ENCODE data around the gene NKX1-1. TPM values are rescaled to one million over a fixed set of nuclear protein-coding genes. Genes with fewer than 3 reads are reported as not detected.
"Not testable (repeated sequence)": the region's sequence is repeated elsewhere in the genome, so short reads cannot be mapped to it uniquely, and the experiment has no call there.

Gene NKX1-1
- total RNA-seq, 6 experiments from 2014 or later, result not detected

GRCh38 chr4:1375051-1375721, 31.1 kb downstream of the NKX1-1 start:
- H3K9me3 Mint-ChIP-seq, result no peaks in the 10 kb centered on the region
- no peak for DNase-seq
- no peaks in the 10 kb centered on the region; the same call in 1 of the 2 replicates for H3K27me3 Mint-ChIP-seq (ENCODE audit: insufficient read depth)
- H3K4me1 Mint-ChIP-seq (ENCODE audit: low read depth), result no peaks in the 10 kb centered on the region
- H3K36me3 Mint-ChIP-seq (ENCODE audit: low read depth), result peaks cover 6% of the 10 kb centered on the region
- TF ChIP-seq CTCF (IDR thresholded peaks at IDR 0.05), result no peak
- H3K27ac Mint-ChIP-seq, result no peak overlapping the region
- H3K4me3 Mint-ChIP-seq, result no peak overlapping the region

- H3K36me3 Mint-ChIP-seq (ENCODE audit: low read depth), result peaks cover 6% of the 10 kb centered on the region
- no peak overlapping the region for H3K27ac Mint-ChIP-seq
- no peaks in the 10 kb centered on the region; the same call in 1 of the 2 replicates for H3K27me3 Mint-ChIP-seq (ENCODE audit: insufficient read depth)
- no peaks in the 10 kb centered on the region for H3K9me3 Mint-ChIP-seq
- H3K4me3 Mint-ChIP-seq, result no peak overlapping the region
- TF ChIP-seq CTCF (IDR thresholded peaks at IDR 0.05), result no peak
- no peak for DNase-seq
- H3K4me1 Mint-ChIP-seq (ENCODE audit: low read depth), result no peaks in the 10 kb centered on the region
These were observed 31.6 kb downstream of the NKX1-1 start for GRCh38 chr4:1374706-1375045.

GRCh38 chr4:1373892-1374705, 32.1 kb downstream of the NKX1-1 start:
- Mint-ChIP-seq H3K4me3 (no peak overlapping the region), H3K27ac (no peak overlapping the region), H3K9me3 (no peaks in the 10 kb centered on the region), H3K27me3 (ENCODE audit: insufficient read depth) (no peaks in the 10 kb centered on the region; the same call in 1 of the 2 replicates), H3K36me3 (ENCODE audit: low read depth) (peaks cover 6% of the 10 kb centered on the region), H3K4me1 (ENCODE audit: low read depth) (no peaks in the 10 kb centered on the region)
- no peak for DNase-seq
- TF ChIP-seq CTCF (IDR thresholded peaks at IDR 0.05), result no peak

GRCh38 chr4:1372576-1372975, 33.7 kb downstream of the NKX1-1 start:
- H3K9me3 Mint-ChIP-seq; H3K4me3 Mint-ChIP-seq; H3K36me3 Mint-ChIP-seq (ENCODE audit: low read depth); H3K27ac Mint-ChIP-seq; H3K4me1 Mint-ChIP-seq (ENCODE audit: low read depth); DNase-seq; H3K27me3 Mint-ChIP-seq (ENCODE audit: insufficient read depth): not testable (repeated sequence)

- Mint-ChIP-seq H3K27ac (no peak overlapping the region), H3K36me3 (ENCODE audit: low read depth) (peaks cover 6% of the 10 kb centered on the region), H3K4me1 (ENCODE audit: low read depth) (no peaks in the 10 kb centered on the region), H3K4me3 (no peak overlapping the region), H3K9me3 (no peaks in the 10 kb centered on the region), H3K27me3 (ENCODE audit: insufficient read depth) (no peaks in the 10 kb centered on the region; the same call in 1 of the 2 replicates)
- TF ChIP-seq CTCF (IDR thresholded peaks at IDR 0.05), result no peak
- no peak for DNase-seq
These were observed 34.8 kb downstream of the NKX1-1 start for GRCh38 chr4:1371176-1372165.

All from HFFc6 (cell line).